Measurements from ENCODE around the gene OPALIN.

OPALIN gene

DNA sequence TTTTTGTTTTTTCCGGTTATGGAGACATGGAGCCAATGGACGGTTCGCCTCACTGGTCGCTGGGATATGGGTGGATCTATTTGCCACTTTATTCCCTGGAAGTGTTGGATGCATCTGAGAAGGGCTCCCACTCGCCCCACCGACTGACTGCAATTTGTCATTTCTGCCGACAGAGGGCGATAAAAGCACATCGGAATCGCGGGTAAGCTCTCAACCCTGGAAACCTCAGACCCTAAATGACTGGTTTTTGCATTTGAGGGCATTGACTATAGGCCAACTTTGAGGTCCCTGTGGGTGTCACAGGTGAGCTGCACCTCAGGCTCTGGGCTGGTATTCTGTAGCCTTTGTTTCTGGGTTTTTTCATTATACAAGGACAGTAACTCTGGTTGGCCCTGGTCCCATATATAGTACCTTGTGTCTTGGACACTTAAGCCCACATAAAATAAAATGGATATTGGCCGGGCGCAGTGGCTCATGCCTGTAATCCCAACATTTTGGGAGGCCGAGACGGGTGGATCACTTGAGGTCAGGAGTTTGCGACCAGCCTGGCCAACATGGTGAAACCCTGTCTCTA lies 11.9 kb upstream of the OPALIN start (continued):
- TF ChIP-seq, protein P1, sequence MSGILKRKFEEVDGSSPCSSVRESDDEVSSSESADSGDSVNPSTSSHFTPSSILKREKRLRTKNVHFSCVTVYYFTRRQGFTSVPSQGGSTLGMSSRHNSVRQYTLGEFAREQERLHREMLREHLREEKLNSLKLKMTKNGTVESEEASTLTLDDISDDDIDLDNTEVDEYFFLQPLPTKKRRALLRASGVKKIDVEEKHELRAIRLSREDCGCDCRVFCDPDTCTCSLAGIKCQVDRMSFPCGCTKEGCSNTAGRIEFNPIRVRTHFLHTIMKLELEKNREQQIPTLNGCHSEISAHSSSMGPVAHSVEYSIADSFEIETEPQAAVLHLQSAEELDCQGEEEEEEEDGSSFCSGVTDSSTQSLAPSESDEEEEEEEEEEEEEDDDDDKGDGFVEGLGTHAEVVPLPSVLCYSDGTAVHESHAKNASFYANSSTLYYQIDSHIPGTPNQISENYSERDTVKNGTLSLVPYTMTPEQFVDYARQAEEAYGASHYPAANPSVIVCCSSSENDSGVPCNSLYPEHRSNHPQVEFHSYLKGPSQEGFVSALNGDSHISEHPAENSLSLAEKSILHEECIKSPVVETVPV (CRISPR knock-in tag; IDR thresholded peaks at IDR 0.05): no peak

DNA sequence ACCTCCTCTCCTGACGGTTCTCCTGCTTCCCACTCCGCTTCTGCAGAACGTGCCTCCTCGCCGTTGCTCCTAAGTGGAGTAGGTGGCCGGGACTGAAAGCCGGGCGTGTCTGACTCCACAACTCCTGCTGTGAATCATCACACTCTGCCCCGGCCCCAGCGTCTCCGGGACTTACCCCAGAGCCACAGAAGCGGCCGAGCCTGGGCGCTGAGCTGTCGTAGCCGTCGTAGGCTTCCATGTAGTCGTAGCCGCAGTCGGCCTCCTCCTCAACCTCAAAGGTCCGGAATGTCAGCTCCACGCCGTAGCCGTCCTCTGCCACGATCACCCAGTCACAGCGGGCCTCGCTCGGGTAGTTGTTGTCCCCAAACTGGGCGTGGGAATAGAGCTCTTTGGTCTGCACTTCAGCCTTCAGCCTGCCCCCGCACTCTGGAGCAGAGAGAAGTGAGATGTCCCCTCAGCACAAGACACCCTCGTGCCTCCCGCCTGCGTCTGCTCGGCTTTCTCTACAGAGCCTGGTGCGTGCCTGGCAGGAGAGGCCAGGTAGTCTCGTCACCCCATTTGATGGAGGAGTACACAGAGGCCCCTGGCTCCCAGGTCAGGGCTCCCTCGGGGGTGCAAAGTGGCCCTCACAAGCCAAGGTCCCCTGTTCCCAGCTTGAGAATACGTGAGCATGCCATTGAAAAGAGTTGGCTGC lies 11.2 kb upstream of the OPALIN start:
- TF ChIP-seq ISL1 (CRISPR knock-in tag; IDR thresholded peaks at IDR 0.05): no peak
- no peak for TF ChIP-seq CSDC2 (CRISPR knock-in tag; IDR thresholded peaks at IDR 0.05)
- TF ChIP-seq ZFP30 (CRISPR knock-in tag; IDR thresholded peaks at IDR 0.05): no peak
- no peak for TF ChIP-seq TCF4 (CRISPR knock-in tag; IDR thresholded peaks at IDR 0.05; ENCODE audit: borderline replicate concordance)
- TF ChIP-seq PPARA (CRISPR knock-in tag; IDR thresholded peaks at IDR 0.05; ENCODE audit: borderline replicate concordance): no peak
- TF ChIP-seq ZNF70 (CRISPR knock-in tag; IDR thresholded peaks at IDR 0.05): no peak
- no peak for TF ChIP-seq ZNF565 (CRISPR knock-in tag; conservative IDR thresholded peaks at IDR 0.05; ENCODE audit: low read depth)
- no peak for TF ChIP-seq OSR1 (CRISPR knock-in tag; IDR thresholded peaks at IDR 0.05)
- no peak for TF ChIP-seq ARNTL (CRISPR knock-in tag; IDR thresholded peaks at IDR 0.05; ENCODE audit: borderline replicate concordance, low read depth)
- TF ChIP-seq, protein P2, sequence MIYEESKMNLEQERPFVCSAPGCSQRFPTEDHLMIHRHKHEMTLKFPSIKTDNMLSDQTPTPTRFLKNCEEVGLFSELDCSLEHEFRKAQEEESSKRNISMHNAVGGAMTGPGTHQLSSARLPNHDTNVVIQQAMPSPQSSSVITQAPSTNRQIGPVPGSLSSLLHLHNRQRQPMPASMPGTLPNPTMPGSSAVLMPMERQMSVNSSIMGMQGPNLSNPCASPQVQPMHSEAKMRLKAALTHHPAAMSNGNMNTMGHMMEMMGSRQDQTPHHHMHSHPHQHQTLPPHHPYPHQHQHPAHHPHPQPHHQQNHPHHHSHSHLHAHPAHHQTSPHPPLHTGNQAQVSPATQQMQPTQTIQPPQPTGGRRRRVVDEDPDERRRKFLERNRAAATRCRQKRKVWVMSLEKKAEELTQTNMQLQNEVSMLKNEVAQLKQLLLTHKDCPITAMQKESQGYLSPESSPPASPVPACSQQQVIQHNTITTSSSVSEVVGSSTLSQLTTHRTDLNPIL (CRISPR knock-in tag; IDR thresholded peaks at IDR 0.05; ENCODE audit: low read depth): no peak
- no peak for TF ChIP-seq ZFP3 (CRISPR knock-in tag; IDR thresholded peaks at IDR 0.05)
- no peak for TF ChIP-seq ZC3H10 (CRISPR knock-in tag; IDR thresholded peaks at IDR 0.05)
- no peak for TF ChIP-seq GLIS3 (CRISPR knock-in tag; IDR thresholded peaks at IDR 0.05)
- ATAC-seq: no peak

DNA sequence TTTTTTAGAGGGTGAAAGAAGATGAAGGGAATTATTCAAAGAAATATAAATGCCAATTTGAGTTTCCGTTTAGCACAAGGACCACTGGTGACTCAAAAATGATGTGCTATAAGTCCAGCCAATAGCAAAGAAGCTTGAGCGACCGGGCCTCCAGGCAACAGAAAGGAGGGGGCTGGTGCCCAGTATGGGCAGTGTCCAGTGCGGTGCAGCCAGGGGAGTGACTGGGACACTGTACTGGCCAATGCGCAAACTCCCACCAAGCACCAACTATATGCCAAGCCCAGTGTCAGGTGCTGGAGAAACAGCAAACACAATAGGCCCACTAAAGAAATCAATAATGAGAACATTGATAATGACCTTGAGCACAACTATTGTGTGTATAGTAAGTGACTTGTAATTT lies 10.2 kb upstream of the OPALIN start:
- TF ChIP-seq ZC3H10 (CRISPR knock-in tag; IDR thresholded peaks at IDR 0.05) (no peak), ZFP30 (CRISPR knock-in tag; IDR thresholded peaks at IDR 0.05) (no peak), ZNF70 (CRISPR knock-in tag; IDR thresholded peaks at IDR 0.05) (no peak), GLIS3 (CRISPR knock-in tag; IDR thresholded peaks at IDR 0.05) (no peak), ZFP3 (CRISPR knock-in tag; IDR thresholded peaks at IDR 0.05) (no peak), OSR1 (CRISPR knock-in tag; IDR thresholded peaks at IDR 0.05) (no peak), ESRRG (CRISPR knock-in tag; IDR thresholded peaks at IDR 0.05) (no peak), TOX (CRISPR knock-in tag; IDR thresholded peaks at IDR 0.05; ENCODE audit: borderline replicate concordance) (no peak), RARB (CRISPR knock-in tag; IDR thresholded peaks at IDR 0.05) (no peak)
- TF ChIP-seq, protein P3, sequence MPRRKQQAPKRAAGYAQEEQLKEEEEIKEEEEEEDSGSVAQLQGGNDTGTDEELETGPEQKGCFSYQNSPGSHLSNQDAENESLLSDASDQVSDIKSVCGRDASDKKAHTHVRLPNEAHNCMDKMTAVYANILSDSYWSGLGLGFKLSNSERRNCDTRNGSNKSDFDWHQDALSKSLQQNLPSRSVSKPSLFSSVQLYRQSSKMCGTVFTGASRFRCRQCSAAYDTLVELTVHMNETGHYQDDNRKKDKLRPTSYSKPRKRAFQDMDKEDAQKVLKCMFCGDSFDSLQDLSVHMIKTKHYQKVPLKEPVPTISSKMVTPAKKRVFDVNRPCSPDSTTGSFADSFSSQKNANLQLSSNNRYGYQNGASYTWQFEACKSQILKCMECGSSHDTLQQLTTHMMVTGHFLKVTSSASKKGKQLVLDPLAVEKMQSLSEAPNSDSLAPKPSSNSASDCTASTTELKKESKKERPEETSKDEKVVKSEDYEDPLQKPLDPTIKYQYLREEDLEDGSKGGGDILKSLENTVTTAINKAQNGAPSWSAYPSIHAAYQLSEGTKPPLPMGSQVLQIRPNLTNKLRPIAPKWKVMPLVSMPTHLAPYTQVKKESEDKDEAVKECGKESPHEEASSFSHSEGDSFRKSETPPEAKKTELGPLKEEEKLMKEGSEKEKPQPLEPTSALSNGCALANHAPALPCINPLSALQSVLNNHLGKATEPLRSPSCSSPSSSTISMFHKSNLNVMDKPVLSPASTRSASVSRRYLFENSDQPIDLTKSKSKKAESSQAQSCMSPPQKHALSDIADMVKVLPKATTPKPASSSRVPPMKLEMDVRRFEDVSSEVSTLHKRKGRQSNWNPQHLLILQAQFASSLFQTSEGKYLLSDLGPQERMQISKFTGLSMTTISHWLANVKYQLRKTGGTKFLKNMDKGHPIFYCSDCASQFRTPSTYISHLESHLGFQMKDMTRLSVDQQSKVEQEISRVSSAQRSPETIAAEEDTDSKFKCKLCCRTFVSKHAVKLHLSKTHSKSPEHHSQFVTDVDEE (CRISPR knock-in tag; IDR thresholded peaks at IDR 0.05): no peak
- TF ChIP-seq, protein P2 (CRISPR knock-in tag; IDR thresholded peaks at IDR 0.05; ENCODE audit: low read depth): no peak
- ATAC-seq: no peak

DNA sequence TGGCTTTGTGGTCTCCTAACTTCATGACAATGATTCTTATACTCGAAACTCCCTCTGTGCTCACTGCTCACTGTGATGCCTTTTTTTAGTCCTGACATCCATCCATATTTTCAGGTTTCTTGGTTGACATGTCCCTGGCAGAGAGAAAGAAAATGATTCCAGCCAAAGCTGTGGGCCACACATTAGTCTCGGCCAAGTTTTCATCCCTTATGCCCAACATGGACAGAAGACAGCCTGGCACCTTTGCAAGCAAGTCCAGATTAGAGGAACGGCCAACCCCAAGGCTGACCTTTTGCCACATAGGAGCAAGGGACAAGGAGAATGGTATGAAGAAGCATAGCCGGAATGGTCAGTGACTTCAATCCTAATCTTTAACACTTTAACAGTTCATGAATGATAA lies 8.7 kb upstream of the OPALIN start:
- ATAC-seq: no peak
- no peak for TF ChIP-seq SNAI2 (CRISPR knock-in tag; IDR thresholded peaks at IDR 0.05)
- no peak for TF ChIP-seq CSDC2 (CRISPR knock-in tag; IDR thresholded peaks at IDR 0.05)
- TF ChIP-seq PPARA (CRISPR knock-in tag; IDR thresholded peaks at IDR 0.05; ENCODE audit: borderline replicate concordance): no peak
- TF ChIP-seq ESRRG (CRISPR knock-in tag; IDR thresholded peaks at IDR 0.05): no peak
- no peak for TF ChIP-seq ZNF8 (CRISPR knock-in tag; IDR thresholded peaks at IDR 0.05)
- no peak for TF ChIP-seq BACH2 (CRISPR knock-in tag; IDR thresholded peaks at IDR 0.05; ENCODE audit: borderline replicate concordance)
- no peak for TF ChIP-seq RARB (CRISPR knock-in tag; IDR thresholded peaks at IDR 0.05)
- no peak for TF ChIP-seq ARNTL (CRISPR knock-in tag; IDR thresholded peaks at IDR 0.05; ENCODE audit: borderline replicate concordance, low read depth)
- TF ChIP-seq, protein P4, sequence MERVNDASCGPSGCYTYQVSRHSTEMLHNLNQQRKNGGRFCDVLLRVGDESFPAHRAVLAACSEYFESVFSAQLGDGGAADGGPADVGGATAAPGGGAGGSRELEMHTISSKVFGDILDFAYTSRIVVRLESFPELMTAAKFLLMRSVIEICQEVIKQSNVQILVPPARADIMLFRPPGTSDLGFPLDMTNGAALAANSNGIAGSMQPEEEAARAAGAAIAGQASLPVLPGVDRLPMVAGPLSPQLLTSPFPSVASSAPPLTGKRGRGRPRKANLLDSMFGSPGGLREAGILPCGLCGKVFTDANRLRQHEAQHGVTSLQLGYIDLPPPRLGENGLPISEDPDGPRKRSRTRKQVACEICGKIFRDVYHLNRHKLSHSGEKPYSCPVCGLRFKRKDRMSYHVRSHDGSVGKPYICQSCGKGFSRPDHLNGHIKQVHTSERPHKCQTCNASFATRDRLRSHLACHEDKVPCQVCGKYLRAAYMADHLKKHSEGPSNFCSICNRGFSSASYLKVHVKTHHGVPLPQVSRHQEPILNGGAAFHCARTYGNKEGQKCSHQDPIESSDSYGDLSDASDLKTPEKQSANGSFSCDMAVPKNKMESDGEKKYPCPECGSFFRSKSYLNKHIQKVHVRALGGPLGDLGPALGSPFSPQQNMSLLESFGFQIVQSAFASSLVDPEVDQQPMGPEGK (CRISPR knock-in tag; IDR thresholded peaks at IDR 0.05; ENCODE audit: borderline replicate concordance): no peak
- TF ChIP-seq, protein P3 (CRISPR knock-in tag; IDR thresholded peaks at IDR 0.05): no peak
- TF ChIP-seq, protein P2 (CRISPR knock-in tag; IDR thresholded peaks at IDR 0.05; ENCODE audit: low read depth): no peak
